GM18511 (cell line): ENCODE measurements around the gene ACOT7.

Experiments used
- ATAC-seq: cut with Tn5 transposase; IDR thresholded peaks from one replicate; pipeline ENCODE4 v1.9.1; 2021; ENCODE audit warnings: mild to moderate bottlenecking, moderate library complexity; ENCODE audit not compliant: unreplicated experiment

ACOT7 gene

GRCh38 chr1:6294080-6294889, 99.3 kb downstream of the ACOT7 start:
- ATAC-seq: no peak

DNA sequence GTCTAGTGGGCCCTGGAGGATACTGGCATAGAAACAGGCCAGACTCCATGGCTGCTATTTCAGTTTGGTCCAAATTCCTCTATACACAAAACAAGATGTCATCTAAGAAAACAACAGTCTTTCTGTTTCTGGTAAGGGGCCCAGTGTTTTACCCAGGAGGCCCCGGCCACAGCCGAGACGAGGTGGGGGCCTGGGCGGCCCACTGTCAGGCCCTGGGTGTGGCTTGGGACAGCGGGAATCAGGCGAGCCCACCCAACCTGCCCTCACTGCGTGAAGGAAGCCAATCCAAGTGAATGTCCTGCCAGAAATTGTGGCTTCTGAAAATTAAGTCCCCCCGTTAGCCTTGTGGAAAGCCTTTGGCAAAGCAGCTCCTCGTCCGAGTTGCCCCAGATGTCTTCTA, 101.5 kb downstream of the ACOT7 start:
- no peak for ATAC-seq

DNA sequence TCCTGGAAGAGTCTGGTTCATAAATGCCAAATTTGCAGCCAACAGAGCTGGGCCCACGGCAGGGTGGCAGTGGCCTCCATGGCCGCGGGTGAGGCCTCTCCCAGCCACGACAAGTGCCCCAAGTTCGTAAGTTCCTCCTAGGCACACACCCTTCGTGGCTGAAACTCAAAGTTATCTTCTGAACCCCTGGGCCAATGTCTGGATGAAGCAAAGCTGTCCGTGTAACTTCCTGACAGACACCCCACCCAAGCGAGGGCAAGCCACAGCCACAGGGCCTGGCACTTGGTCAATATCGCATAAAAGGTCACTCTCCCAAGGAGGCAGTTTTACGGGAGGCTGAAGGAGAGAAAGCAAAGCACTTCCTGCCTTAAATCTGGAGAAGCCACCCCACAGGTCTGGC, 104.9 kb downstream of the ACOT7 start:
- no peak for ATAC-seq

DNA sequence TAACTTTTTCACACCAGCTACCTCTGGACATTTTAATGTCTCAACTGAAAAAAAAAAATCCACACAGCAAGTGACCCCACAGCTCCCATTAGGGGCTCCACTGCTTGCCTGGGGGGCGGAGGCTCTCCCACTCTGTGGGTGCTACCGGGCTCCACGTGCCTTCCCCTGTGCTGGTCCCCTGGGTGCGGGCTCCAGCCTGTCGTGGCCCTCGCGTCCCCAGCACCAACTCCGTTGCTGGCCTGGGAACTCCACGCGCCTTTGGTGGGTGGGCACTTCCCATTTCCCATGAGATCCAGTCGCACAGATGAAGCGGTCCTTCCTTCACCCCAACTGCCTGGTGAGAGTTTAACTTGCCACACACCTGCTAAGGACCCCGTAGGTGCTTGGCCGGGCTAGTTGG, 105.5 kb downstream of the ACOT7 start:
- no peak for ATAC-seq

DNA sequence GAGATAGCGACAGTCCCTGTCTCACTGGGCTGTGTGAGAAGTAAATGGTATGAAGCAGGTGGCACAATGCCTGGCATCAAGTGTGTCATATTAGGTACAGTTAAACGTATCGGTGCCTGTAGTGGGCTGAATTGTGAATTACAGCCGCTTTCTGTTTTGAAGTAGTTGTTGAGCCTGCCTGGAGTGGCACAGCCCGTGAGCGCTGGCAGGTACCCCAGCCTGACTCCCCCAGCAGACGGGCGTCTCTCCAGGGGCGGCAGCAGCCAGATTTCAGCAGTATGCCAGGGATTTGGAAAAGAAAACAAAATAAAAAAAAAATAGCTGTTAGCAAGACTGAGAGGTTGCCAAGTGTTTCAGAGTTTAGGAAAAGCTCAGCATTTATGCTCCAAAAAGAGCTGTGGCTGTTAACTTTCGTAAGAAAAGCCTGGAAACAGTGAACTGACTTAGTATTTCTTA, 106.1 kb downstream of the ACOT7 start:
- no peak for ATAC-seq

DNA sequence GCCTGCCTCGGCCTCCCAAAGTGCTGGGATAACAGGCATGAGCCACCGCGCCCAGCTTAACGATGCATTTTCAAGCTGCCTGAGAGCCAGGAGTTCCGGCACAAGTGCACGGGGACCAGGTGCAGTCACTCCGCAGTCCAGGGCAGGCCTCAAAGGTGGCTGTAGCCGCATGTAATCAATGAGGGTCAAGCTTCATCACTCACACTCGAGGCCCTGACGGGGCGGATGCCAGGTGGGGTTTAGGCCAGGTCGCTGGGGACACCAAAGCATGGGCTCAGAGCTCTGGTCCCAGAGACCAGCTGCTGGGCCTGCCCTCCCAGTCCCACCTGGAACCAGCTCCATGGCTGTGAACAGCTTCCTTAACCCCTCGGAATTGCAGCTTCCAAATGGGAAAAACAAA, 106.5 kb downstream of the ACOT7 start:
- no peak for ATAC-seq

- no peak for ATAC-seq
Observed at GRCh38 chr1:6286266-6286665, 107.3 kb downstream of the ACOT7 start.

DNA sequence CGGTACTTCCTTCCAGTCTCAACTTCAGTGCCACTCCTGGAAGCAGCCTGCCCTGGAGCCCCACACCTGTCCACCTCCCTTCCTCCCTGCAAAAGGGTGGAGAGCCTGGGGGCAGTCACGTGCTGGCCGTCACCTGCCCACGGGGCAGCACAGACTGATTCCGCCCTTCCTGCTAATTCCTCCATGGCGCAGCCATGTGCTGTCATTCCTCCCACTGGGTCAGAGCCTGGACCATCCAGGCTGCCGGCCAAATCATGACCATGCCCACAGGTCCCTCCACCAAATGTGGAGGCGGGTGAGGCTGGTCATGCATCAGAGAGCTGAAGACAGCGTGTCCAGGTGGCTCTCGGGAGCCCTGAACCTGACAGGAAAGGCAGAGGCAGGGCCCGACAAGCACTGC, 108.2 kb downstream of the ACOT7 start:
- ATAC-seq: no peak

- no peak for ATAC-seq
Observed at GRCh38 chr1:6282577-6283270, 110.8 kb downstream of the ACOT7 start.

- ATAC-seq: no peak
Observed at GRCh38 chr1:6281511-6282402, 111.8 kb downstream of the ACOT7 start.

- ATAC-seq: no peak
Observed at GRCh38 chr1:6280761-6281451, 112.7 kb downstream of the ACOT7 start.

- ATAC-seq: no peak
Observed at GRCh38 chr1:6279613-6280383, 113.8 kb downstream of the ACOT7 start.

GRCh38 chr1:6279066-6279465, 114.5 kb downstream of the ACOT7 start:
- ATAC-seq: no peak

DNA sequence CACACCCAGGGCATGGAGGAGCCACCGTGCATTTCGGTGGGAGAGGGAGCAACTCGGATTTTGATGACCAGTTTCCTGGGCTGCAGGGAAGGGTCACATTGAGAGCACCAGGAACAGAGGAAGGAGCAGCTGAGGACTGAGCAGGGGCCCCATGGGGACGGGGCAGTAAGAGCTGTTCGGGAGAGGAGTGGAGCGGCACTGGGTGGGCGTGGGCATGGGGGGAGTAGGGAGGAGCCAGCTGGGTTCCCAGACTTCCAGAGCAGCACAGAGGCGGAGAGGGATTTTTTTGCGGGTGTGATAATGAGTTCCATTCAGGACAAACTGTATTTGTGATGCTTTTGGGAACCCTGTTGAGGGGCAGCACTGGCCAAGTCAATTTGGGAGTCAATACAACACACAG, 115.3 kb downstream of the ACOT7 start:
- ATAC-seq: no peak

GRCh38 chr1:6276811-6277555, 116.6 kb downstream of the ACOT7 start:
- ATAC-seq: no peak

GRCh38 chr1:6275826-6276782, 117.5 kb downstream of the ACOT7 start:
- ATAC-seq: no peak

GRCh38 chr1:6274622-6275139, 118.9 kb downstream of the ACOT7 start:
- no peak for ATAC-seq

DNA sequence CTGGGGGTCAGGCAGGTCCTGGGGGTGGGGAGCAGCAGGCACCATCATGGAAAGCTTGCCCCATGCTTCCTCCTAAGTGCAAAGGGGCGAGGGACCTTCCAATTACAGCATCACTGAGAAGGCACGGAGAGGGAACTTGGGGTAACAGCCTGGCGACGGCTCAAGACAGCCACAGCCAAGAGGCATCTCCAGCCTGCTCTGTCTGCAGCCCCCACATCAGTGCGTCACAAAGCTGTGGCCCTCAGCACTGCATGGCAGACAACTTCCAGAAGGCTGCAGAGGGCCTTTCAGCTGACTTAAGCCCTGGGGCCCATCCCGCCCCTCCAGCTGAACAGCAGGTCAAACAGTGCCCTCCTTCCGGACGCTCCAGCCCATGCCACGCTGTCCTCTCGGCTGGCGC, 119.5 kb downstream of the ACOT7 start:
- ATAC-seq: no peak
